Dedifferentiated amniotic fluid mesenchymal stem cell (primary cell): ENCODE measurements around the gene TK1.
"Not testable (repeated sequence)": the region's sequence is repeated elsewhere in the genome, so short reads cannot be mapped to it uniquely, and the experiment has no call there.

Source experiments
- DNase-seq: peaks from one replicate; pipeline ENCODE4 v3.0.0-alpha.2; 2016; ENCODE audit errors: extremely low spot score

The TK1 gene

DNA sequence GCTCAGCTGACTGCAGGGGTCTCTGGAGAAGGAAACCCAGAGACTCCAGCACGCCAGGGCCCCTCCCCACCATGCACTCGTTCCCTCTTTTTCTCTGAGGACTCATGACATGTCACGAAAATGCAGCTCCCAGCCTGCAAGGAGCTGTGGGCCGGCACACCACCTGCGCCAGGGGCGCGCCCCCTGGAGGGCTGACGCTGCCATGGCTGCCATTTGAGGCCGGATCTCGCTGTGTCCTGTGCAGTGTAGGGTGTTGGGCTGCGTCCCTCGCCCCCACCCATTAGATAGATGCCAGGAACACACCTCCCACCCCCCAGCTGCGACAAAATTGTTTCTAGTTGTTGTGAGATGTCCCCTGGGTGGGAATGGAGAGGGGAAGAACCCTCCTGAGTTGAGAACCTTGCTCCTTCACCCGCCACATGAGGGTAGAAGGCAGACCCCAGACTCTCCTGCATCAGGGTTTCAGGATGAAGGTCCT is 10.3 kb downstream of the TK1 start:
- DNase-seq: no peak

DNA sequence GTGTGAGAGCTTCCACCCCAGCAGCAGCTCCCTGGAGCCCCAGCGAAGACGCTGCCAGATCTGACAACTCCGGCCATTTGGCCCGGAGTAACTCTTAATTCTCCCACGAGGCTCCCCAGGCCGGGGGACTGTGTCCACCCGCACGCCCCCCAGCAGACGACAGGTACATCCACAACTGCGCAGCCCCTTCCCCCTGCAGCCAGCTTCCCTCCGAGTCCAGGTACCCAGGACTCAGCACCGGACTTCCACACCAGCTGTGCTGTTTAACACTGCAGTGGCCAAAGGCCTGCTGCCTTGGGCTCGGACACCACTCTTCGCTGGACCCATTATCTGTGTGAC is 11.2 kb downstream of the TK1 start:
- no peak for DNase-seq

DNA sequence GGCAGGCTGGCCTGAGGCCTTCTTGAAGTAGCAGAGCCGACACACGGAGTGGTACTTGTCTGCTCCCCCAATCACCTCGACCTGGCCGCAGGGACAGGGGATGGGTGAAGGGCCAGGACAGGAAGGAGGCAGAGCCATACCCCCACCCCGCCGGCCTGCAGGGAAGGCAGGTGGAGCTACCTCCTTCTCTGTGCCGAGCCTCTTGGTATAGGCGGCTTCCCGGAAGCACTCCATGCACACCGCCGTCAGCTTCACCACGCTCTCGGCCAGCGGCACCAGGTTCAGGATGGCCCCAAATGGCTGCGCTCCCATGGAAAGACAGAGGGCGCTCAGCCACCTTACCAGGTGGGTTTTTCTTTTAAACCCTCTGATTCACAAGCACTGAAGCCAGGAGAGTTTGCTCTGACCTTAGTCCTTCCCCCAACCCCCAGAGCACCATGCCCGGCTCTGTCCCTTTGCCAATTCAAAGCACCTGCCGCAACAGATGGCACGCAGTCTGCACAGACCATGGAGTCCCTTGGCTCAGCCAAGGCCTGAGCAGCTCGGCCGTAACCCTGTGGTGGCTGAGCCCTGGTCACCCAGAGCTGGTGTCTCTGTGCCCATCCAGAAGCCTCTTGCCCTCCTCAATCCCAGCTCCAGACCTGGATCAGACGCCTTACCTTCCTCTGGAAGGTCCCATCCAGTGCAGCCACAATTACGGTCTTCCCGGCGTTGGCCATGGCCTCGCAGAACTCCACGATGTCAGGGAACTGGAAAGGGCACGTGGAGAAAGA is 11.8 kb downstream of the TK1 start:
- no peak for DNase-seq

DNA sequence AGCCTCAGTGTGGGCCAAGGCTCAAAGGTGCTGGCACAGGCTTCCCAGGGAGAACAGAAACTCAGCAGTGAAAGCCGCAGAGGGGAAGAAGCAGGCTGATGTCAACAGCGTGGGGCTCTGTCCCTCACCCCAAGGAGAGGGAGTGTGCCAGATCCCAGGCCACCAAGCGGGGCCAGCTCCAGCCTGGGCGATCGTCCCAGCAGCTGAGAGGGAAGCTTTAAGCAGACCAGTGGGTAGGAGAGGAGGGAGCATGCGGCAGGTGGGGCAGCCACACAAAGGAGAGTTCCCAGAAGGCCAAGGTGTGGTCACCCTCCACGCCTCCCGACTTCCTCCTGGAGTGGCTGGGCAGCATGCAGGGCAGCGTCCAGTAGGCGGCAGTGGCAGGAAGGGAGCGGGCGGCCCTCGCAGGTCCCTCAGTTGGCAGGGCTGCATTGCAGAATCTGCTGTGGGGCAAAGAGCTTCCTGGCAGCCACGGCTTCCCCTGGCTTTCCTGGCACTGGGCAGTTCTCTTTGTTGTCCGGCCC is 12.4 kb downstream of the TK1 start:
- DNase-seq: no peak

DNA sequence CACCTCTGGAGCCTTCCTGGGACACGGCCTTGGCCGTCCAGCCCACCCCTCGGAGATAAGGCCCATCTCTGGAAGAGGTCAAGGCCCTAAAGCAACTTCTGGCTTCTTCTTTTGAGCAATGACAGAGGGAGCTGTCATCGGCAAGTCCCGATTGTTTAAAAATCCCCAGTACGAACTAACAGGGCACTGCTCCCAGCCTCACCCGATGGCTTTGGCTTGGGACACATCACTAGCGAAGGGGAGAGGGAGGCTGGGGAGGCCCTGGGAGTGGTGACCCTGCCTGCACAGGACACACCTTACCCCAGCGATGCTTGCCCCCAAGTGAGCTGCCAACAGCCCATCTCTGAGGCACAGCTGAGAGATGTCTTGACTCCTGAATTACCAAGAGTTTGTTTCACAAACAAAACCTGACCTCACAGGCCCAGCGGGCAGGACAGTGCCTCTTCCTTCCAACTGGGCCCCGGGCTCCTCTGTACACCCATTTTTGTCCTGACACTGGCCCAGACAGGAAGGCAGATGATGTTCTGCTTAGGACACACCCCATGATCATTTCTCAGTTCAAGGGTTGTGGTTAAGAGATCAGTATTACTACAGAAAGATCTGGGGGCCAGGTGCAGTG is 13.6 kb downstream of the TK1 start:
- DNase-seq: no peak

DNA sequence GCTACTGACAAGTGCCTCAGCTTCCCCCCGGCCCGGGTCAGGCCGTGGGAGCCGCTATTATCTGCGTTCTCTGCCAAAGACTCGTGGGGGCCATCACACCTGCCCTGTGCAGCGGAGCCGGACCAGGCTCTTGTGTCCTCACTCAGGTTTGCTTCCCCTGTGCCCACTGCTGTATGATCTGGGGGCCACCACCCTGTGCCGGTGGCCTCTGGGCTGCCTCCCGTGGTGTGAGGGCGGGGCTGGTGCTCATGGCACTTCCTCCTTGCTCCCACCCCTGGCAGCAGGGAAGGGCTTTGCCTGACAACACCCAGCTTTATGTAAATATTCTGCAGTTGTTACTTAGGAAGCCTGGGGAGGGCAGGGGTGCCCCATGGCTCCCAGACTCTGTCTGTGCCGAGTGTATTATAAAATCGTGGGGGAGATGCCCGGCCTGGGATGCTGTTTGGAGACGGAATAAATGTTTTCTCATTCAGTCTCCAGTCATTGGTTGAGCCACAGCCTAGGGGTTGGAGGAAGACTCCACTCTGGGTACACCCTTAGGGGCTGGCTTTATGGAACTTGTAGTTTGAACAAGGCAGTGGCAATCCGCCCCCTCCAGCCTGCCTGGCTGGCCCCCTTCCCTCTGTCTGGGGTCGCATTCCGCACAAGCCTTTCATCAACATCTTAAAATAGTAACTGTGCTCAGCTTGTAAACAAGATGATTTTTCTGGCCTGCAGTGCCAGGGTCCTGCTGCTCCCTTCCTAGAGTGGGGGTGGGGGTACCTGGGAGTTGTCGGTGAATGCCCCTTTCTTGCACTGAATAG is 14.4 kb downstream of the TK1 start:
- DNase-seq: no peak

DNA sequence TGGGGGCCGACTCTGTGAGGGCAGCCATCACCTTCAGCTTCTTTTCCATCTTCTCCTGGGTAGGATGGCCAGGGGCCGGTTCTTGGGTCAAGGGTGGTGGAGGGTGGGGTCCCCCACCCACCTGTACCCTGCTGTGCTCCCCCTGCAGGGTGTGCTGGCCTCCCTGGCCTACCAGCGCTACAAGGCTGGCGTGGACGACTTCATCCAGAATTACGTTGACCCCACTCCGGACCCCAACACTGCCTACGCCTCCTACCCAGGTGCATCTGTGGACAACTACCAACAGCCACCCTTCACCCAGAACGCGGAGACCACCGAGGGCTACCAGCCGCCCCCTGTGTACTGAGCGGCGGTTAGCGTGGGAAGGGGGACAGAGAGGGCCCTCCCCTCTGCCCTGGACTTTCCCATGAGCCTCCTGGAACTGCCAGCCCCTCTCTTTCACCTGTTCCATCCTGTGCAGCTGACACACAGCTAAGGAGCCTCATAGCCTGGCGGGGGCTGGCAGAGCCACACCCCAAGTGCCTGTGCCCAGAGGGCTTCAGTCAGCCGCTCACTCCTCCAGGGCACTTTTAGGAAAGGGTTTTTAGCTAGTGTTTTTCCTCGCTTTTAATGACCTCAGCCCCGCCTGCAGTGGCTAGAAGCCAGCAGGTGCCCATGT is 15.1 kb downstream of the TK1 start:
- not testable (repeated sequence) for DNase-seq

DNA sequence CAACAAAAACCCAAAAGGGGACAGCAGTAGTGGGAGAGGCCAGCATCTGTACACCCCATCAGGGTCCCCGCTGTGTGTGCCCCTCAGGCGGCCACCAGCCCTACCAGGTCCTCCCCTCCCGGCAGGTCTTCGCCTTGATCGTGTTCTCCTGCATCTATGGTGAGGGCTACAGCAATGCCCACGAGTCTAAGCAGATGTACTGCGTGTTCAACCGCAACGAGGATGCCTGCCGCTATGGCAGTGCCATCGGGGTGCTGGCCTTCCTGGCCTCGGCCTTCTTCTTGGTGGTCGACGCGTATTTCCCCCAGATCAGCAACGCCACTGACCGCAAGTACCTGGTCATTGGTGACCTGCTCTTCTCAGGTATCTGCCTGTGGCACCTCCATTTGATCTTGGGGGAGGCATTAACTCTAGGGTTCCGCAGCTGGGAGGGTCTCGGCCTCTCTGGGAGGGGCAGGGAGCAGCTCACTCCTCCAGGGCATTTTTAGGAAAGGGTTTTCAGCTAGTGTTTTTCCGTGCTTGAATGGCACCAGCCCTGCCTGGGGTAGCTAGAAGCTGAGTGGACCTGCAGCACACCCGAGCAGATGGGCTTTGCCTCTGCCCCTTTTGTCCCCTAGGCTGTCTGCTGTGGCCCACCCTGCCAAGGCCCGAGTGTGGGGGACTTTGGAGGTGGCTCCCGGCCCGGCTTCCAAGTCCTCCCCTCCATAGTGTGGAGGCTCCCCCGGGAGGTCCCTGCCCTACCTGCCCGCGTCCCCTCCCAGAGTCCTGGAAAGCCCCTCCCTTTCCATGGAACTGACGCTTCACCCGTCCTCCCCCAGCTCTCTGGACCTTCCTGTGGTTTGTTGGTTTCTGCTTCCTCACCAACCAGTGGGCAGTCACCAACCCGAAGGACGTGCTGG is 15.9 kb downstream of the TK1 start:
- DNase-seq: no peak

DNA sequence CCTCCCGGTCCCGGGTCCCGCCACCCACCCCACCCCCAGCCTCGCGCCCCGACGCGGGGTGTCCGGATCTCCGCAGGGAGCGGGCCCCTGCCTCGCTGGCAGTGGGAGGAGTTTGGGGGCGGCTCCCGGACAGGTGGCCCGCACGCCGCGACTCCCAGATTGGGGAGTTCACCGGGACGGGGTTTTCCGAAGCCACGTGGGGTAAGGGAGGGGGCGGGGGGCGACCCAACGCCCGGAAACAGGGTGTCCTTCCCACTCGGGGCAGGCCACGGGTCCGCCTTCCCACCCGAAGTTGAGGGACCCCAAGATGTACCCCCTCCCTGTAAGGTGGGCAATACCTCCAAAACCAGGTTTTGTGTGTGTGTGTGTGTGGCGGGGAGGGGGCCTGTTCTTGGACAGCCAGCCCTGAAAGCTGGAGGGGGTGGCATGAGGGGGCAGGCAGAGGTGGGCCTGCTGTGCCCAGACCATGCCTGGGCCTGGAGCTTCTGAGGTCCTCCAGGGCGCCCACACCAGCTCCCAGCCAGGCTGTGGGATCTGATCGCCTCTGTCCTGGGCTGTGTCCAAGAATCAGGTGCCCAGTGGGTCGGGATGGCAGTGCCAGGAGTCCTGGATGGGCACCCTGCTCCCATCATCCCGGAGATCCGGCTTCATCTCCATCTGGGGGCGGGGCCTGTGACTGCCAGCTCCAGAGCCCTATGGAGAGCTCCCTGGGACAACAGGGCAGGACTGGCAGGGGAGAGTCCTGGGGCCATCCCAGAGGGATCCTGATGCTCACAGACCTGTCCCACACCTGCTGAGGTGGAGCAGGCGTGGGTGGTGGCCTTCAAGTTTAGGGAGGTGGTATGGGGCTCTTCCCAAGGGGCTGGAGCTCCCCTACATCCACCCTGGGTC is 17.7 kb downstream of the TK1 start:
- peak; percentile 25 for DNase-seq

DNA sequence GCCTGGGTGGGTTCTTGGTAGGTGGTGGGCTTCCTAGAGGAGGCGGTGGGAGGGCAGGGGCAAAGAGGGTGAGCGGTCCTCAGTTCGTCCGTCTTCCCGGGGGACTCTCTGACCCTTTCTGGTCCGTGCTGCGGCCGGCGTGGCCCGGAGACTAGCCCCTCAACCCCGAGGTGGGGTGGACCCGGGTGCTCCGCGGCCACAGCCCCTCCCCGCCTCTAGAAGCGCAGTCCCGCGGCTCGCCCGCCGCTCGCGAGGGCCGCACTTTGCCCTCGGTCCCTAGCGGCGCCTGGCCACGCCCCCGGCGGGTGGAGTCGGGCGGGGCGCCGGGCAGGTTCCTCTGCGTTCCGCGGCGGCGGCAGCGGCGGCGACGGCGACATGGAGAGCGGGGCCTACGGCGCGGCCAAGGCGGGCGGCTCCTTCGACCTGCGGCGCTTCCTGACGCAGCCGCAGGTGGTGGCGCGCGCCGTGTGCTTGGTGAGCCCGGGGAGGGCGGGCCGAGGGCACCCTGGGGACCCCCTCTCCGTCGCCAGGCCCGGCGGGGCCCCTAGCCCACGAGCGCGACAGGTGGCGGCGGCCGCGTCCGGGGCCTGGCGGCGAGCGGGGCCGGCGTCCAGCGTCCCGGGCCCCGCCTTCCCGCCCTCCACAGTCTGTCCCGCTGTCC is 18.5 kb downstream of the TK1 start, which contains the start of gene SYNGR2:
SYNGR2 (plus strand) TSS at position 340 of the 661 bp plus-strand sequence; CDS start at position 376, 36 bp downstream.
- DNase-seq: no peak

DNA sequence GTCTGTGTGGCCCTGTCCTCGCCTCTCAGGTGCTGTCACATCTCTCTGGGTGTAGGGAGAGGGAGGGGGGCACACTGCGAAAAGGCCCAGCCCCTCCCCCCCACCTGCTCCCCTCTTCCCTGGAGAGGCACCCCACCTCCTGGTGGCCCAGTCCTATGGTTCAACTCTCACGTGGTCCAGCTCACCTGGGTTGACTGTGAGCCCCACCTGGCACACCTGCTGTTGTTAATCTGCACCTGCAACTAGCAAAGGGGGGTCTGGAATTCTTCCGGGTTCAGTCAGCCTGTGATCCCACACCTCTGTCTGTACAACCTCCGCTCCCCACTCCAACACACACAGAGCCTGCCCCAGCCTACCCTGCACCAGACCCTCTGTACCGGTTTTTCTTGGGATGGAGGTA is 20.4 kb downstream of the TK1 start:
- no peak for DNase-seq

DNA sequence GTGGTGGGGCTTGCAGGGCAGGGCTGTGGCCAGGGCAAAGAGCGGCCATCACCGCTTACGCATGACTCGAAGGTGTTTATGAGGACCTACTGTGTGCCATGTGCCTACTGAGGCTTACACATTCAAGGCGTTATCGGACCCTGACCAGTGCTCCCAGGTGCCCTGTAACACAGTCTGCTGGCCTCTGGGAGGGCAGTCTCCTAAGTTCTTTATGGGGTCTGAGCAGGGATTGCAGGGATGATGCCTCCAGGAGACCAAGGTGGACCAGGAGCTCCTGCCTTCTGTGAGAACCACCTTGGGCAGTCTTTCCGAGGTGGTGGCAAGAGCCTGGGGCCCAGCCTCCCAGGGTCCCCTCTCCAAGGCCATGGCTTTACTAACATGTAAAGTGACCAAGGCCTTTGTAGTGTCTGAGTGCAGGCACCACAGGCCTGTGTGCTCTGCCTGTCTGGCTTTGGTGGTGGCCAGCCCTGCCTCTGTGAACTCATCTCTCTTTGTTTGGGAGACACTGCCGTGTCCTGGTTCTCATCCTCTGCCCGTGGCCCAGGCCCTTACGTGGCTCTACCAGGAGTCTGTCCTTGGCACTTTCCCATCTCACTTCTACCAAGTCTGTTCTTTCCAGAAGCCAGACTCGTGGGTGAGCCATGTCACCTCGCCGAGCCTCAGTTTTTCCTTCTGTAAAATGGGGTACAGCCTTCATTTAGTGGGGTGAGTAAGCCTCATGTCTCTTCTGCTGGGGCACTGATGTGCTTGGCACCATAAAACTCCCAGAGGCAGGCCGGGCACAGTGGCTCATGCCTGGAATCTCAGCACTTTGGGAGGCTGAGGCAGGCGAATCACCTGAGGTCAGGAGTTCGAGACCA is 21.9 kb downstream of the TK1 start:
- DNase-seq: no peak

DNA sequence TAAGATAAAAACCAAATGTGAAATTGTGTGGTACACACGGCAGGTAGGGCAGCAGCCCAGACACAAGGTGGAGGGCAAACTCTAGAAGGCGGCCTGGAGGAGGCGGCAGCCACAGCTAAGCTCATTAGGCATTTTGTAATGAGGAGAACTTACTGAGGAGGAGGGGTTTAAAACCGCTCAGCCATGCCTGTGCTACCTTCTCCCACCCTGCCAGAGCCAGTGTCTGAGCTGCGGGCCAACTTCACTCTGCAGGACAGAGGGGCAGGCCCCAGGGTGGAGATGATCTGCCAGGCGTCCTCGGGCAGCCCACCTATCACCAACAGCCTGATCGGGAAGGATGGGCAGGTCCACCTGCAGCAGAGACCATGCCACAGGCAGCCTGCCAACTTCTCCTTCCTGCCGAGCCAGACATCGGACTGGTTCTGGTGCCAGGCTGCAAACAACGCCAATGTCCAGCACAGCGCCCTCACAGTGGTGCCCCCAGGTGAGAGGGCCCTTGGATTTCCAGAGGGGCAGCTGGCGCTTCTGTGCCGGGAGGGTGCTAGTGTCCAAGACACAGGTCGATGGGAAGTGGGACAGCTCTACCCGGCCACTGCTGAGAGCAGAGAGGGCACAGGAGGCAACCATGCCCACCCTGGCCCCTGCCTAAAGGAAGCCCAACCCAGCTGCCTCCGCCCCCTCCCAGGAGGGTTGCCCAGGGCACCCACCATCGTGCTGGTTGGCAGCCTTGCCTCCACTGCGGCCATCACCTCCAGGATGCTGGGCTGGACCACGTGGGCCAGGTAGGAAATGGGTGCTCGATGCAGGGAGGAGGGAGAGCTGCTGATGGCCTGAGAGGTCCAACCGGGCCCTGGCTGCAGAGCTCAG is 22.7 kb downstream of the TK1 start:
- DNase-seq: no peak

DNA sequence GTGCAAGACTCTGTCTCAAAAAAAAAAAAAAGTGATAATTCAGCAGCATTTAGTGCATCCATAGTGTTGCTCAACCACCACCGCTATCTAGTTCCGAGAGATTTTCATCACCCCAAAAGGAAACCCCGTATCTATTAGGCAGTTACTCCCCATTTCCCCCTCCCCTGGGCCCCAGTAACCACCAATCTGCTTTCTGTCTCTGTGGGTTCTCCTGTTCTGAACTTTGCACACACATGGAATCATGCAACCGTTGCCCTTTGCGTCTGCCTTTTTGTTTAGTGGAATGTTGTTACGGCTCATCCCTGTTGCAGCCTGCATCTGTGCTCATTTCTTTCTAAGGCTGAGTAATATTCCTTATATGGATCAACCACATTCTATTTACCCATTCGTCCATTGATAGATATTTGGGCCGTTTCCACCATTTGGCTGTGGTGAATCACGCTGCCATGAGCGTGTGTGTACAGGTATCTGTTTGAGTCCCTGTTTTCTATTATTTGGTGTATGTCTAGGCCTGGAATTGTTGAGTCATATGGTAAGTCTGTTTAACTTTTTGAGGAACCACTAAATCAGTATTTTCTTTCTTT is 27.2 kb downstream of the TK1 start:
- no peak for DNase-seq

DNA sequence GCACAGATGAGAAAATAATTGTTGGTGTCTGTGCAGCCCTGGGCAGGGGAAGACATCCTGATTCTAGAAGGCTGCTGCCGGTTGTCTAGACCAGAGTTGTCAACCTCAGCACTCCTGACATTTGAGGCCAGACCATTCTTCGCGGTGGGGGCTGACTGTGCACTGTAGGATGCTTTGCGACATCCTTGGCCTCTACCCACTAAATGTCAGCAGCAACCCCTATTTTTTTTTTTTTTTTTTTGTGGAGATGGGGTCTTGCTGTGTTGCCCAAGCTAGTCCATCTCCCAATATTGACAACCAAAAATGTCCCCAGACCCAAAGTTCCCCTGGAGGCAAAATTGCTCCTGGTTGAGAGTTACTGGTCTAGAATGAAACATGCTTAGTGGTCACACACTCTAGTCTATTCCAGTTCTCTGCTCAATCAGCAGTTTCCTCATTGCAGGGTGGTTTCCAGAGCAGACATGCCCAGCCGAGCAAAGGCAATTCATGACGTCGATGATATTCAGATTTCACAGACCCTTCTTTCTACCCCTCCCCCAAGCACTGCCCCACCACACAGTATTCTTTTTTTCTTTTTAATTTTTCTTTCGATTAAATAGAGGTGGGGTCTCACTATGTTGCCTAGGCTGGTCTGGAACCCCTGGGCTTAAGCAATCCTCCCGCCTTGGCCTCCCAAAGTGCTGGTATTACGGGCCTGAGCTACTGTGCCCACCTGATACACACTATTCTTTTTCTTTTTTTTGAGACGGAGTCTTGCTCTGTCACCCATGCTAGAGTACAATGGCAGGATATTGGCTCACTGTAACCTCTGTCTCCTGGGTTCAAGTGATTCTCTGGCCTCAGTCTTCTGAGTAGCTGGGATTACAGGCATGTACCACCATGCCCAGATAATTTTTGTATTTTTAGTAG is 31.7 kb downstream of the TK1 start:
- no peak for DNase-seq

DNA sequence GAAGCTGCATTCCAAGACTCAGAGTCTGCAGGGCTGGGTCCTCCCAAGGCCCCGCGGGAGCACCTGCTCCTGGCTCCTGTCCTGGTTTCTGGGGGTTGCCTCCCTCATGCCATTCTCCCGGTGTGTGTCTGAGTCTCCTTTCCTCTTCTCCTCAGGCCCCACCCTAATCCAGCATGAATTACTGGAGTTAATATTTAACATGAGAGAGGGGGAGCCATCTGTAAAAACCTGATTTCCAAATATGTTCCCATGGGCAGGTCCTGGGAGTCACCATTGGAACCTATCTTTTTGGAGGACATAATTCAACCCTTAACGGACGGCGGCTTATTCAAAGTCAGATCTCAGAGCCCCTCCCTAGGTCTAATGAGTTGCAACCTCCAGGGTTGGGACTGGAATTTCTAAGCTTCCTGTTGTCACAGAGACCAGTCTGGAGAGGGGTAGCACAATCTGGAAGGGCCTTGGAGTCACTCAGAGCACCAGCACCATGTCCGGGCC is 35.3 kb downstream of the TK1 start:
- no peak for DNase-seq
